ENCODE results near the gene GTF3C6.

- TF ChIP-seq CTCF (IDR thresholded peaks at IDR 0.05; ENCODE audit: borderline replicate concordance, extremely low read depth, low read length, poor library complexity, severe bottlenecking) (no peak), EZH2 (IDR thresholded peaks at IDR 0.05; ENCODE audit: borderline replicate concordance, low read depth, low read length, severe bottlenecking) (no peak)
These were observed 22.1 kb downstream of the GTF3C6 start for GRCh38 chr6:110980648-110981047.
